Measurements from ENCODE around the gene CARD8. TPM values are rescaled to one million over a fixed set of nuclear protein-coding genes. Genes with fewer than 3 reads are reported as not detected.
"Not testable (repeated sequence)": the region's sequence is repeated elsewhere in the genome, so short reads cannot be mapped to it uniquely, and the experiment has no call there.

Gene CARD8
- total RNA-seq, 2 experiments from 2014 or later = 99.8 to 104 TPM

- H3K4me1 Mint-ChIP-seq (ENCODE audit: low read depth) = peaks cover 44% of the 10 kb centered on the region
- peak; percentile 27 for DNase-seq
- H3K9me3 Mint-ChIP-seq = no peaks in the 10 kb centered on the region
- intact Hi-C loops (cut with micrococcal nuclease) = loop anchor here (5.0 to 10.0 kb wide), 4 partner anchors 104 to 656 kb away; partner anchors contain the start of genes CYTH2, PPP1R15A, SYNGR4 and TMEM143
- no peaks in the 10 kb centered on the region for H3K27me3 Mint-ChIP-seq (ENCODE audit: low read depth)
- CTCF ChIA-PET = interaction anchor here (0.6 to 0.7 kb wide), 2 partner anchors 52 to 54 kb away, joined by 3 to 8 read pairs; no protein-coding TSS in a partner anchor
- H3K27ac Mint-ChIP-seq = peak overlapping the region; percentile 93
- H3K4me3 Mint-ChIP-seq = peak overlapping the region; percentile 72
- peaks cover 3% of the 10 kb centered on the region for H3K36me3 Mint-ChIP-seq (ENCODE audit: low read depth)
Measured at GRCh38 chr19:48258350-48258749, 2.6 kb upstream of the CARD8 start.

- H3K9me3 Mint-ChIP-seq = no peaks in the 10 kb centered on the region
- intact Hi-C loops (cut with micrococcal nuclease) = loop anchor here (2.0 to 10.0 kb wide), 2 partner anchors 78 to 620 kb away; partner anchors contain the start of gene PPP1R15A
- peaks cover 3% of the 10 kb centered on the region for H3K36me3 Mint-ChIP-seq (ENCODE audit: low read depth)
Measured at GRCh38 chr19:48254529-48254970, 1.2 kb downstream of the CARD8 start.

GRCh38 chr19:48253999-48254398, 1.7 kb downstream of the CARD8 start:
- Mint-ChIP-seq H3K4me3 (peak overlapping the region; percentile 77), H3K4me1 (ENCODE audit: low read depth) (peaks cover 67% of the 10 kb centered on the region), H3K9me3 (no peaks in the 10 kb centered on the region), H3K27ac (peak overlapping the region; percentile 91), H3K27me3 (ENCODE audit: low read depth) (no peaks in the 10 kb centered on the region), H3K36me3 (ENCODE audit: low read depth) (peaks cover 5% of the 10 kb centered on the region)
- DNase-seq = no peak
- CTCF ChIA-PET = interaction anchor here (0.7 kb wide), 1 partner anchor 9 kb away, joined by 4 read pairs; no protein-coding TSS in a partner anchor
- intact Hi-C loops (cut with micrococcal nuclease) = loop anchor here (2.0 to 10.0 kb wide), 2 partner anchors 79 to 621 kb away; partner anchors contain the start of gene PPP1R15A

More at GRCh38 chr19:48254529-48254970, 1.2 kb downstream of the CARD8 start:
- no peak for DNase-seq
- peak overlapping the region; percentile 77 for H3K4me3 Mint-ChIP-seq
- H3K27me3 Mint-ChIP-seq (ENCODE audit: low read depth) = no peaks in the 10 kb centered on the region
- peaks cover 68% of the 10 kb centered on the region for H3K4me1 Mint-ChIP-seq (ENCODE audit: low read depth)
- CTCF ChIA-PET = interaction anchor here (1.9 to 2.1 kb wide), 2 partner anchors 10 to 51 kb away, joined by 5 to 6 read pairs; no protein-coding TSS in a partner anchor
- H3K27ac Mint-ChIP-seq = peak overlapping the region; percentile 91

GRCh38 chr19:48252609-48253008, 3.1 kb downstream of the CARD8 start:
- H3K4me1 Mint-ChIP-seq (ENCODE audit: low read depth) = peaks cover 67% of the 10 kb centered on the region
- H3K36me3 Mint-ChIP-seq (ENCODE audit: low read depth) = peaks cover 16% of the 10 kb centered on the region
- no peaks in the 10 kb centered on the region for H3K9me3 Mint-ChIP-seq
- H3K27me3 Mint-ChIP-seq (ENCODE audit: low read depth) = no peaks in the 10 kb centered on the region
- no peak for DNase-seq
- H3K4me3 Mint-ChIP-seq = no peak overlapping the region
- intact Hi-C loops (cut with micrococcal nuclease) = loop anchor here (10.0 kb wide), 1 partner anchor 622 kb away; the partner anchor contains the start of gene PPP1R15A
- H3K27ac Mint-ChIP-seq = peak overlapping the region; percentile 63
- CTCF ChIA-PET = no interaction called here

- Mint-ChIP-seq H3K4me3 (peak overlapping the region; percentile 11), H3K27ac (peak overlapping the region; percentile 44), H3K4me1 (ENCODE audit: low read depth) (peaks cover 72% of the 10 kb centered on the region), H3K27me3 (ENCODE audit: low read depth) (no peaks in the 10 kb centered on the region), H3K9me3 (no peaks in the 10 kb centered on the region), H3K36me3 (ENCODE audit: low read depth) (peaks cover 27% of the 10 kb centered on the region)
- CTCF ChIA-PET = no interaction called here
- DNase-seq = no peak
- intact Hi-C loops (cut with micrococcal nuclease) = loop anchor here (10.0 kb wide), 1 partner anchor 624 kb away; the partner anchor contains the start of gene PPP1R15A
Measured at GRCh38 chr19:48250290-48251025, 5.3 kb downstream of the CARD8 start.

- no peaks in the 10 kb centered on the region for H3K9me3 Mint-ChIP-seq
- H3K27me3 Mint-ChIP-seq (ENCODE audit: low read depth) = no peaks in the 10 kb centered on the region
- DNase-seq = peak; percentile 88
- H3K36me3 Mint-ChIP-seq (ENCODE audit: low read depth) = peaks cover 30% of the 10 kb centered on the region
- H3K4me1 Mint-ChIP-seq (ENCODE audit: low read depth) = peaks cover 74% of the 10 kb centered on the region
- peak overlapping the region; percentile 89 for H3K4me3 Mint-ChIP-seq
- intact Hi-C loops (cut with micrococcal nuclease) = loop anchor here (1.0 to 10.0 kb wide), 3 partner anchors 10 to 625 kb away; partner anchors contain the start of gene PPP1R15A
- CTCF ChIA-PET = interaction anchor here (1.4 kb wide), 1 partner anchor 11 kb away, joined by 4 read pairs; no protein-coding TSS in a partner anchor
- H3K27ac Mint-ChIP-seq = peak overlapping the region; percentile 98
Measured at GRCh38 chr19:48249502-48250014, 6.2 kb downstream of the CARD8 start.

- no peak for DNase-seq
- intact Hi-C loops (cut with micrococcal nuclease) = no loop called here
- Mint-ChIP-seq H3K27ac (peak overlapping the region; percentile 98), H3K27me3 (ENCODE audit: low read depth) (no peaks in the 10 kb centered on the region), H3K9me3 (no peaks in the 10 kb centered on the region), H3K36me3 (ENCODE audit: low read depth) (peaks cover 31% of the 10 kb centered on the region), H3K4me1 (ENCODE audit: low read depth) (peaks cover 70% of the 10 kb centered on the region), H3K4me3 (peak overlapping the region; percentile 89)
- CTCF ChIA-PET = interaction anchor here (1.4 kb wide), 1 partner anchor 12 kb away, joined by 4 read pairs; no protein-coding TSS in a partner anchor
Measured at GRCh38 chr19:48248081-48248833, 7.5 kb downstream of the CARD8 start.

- Mint-ChIP-seq H3K4me3 (no peak overlapping the region), H3K36me3 (ENCODE audit: low read depth) (peaks cover 35% of the 10 kb centered on the region), H3K27me3 (ENCODE audit: low read depth) (no peaks in the 10 kb centered on the region), H3K27ac (peak overlapping the region; percentile 61), H3K4me1 (ENCODE audit: low read depth) (peaks cover 63% of the 10 kb centered on the region), H3K9me3 (no peaks in the 10 kb centered on the region)
- CTCF ChIA-PET = interaction anchor here (0.7 to 1.2 kb wide), 2 partner anchors 12 to 44 kb away, joined by 3 read pairs; no protein-coding TSS in a partner anchor
- intact Hi-C loops (cut with micrococcal nuclease) = no loop called here
- no peak for DNase-seq
Measured at GRCh38 chr19:48247212-48247611, 8.5 kb downstream of the CARD8 start.

GRCh38 chr19:48246101-48246500, 9.6 kb downstream of the CARD8 start:
- intact Hi-C loops (cut with micrococcal nuclease) = no loop called here
- H3K27me3 Mint-ChIP-seq (ENCODE audit: low read depth) = no peaks in the 10 kb centered on the region
- no peak overlapping the region for H3K4me3 Mint-ChIP-seq
- DNase-seq = no peak
- H3K36me3 Mint-ChIP-seq (ENCODE audit: low read depth) = peaks cover 42% of the 10 kb centered on the region
- peak overlapping the region; percentile 61 for H3K27ac Mint-ChIP-seq
- peaks cover 62% of the 10 kb centered on the region for H3K4me1 Mint-ChIP-seq (ENCODE audit: low read depth)
- H3K9me3 Mint-ChIP-seq = no peaks in the 10 kb centered on the region
- CTCF ChIA-PET = interaction anchor here (1.2 to 2.0 kb wide), 3 partner anchors 8 to 15 kb away, joined by 3 to 6 read pairs (median 4); no protein-coding TSS in a partner anchor

GRCh38 chr19:48244281-48244680, 11.4 kb downstream of the CARD8 start:
- intact Hi-C loops (cut with micrococcal nuclease) = loop anchor here (1.0 kb wide), 2 partner anchors 11 to 16 kb away; partner anchors contain the start of gene CARD8
- peak overlapping the region; percentile 92 for H3K27ac Mint-ChIP-seq
- peak; percentile 67 for DNase-seq
- no peaks in the 10 kb centered on the region for H3K9me3 Mint-ChIP-seq
- H3K27me3 Mint-ChIP-seq (ENCODE audit: low read depth) = no peaks in the 10 kb centered on the region
- peaks cover 52% of the 10 kb centered on the region for H3K36me3 Mint-ChIP-seq (ENCODE audit: low read depth)
- peak overlapping the region; percentile 70 for H3K4me3 Mint-ChIP-seq
- peaks cover 52% of the 10 kb centered on the region for H3K4me1 Mint-ChIP-seq (ENCODE audit: low read depth)
- CTCF ChIA-PET = interaction anchor here (0.9 to 2.0 kb wide), 6 partner anchors 10 to 73 kb away, joined by 3 to 6 read pairs (median 4); partner anchors contain the start of gene CARD8

- DNase-seq; H3K9me3 Mint-ChIP-seq; H3K27me3 Mint-ChIP-seq (ENCODE audit: low read depth); CTCF ChIA-PET; H3K4me3 Mint-ChIP-seq; intact Hi-C loops (cut with micrococcal nuclease): not testable (repeated sequence)
- Mint-ChIP-seq H3K36me3 (ENCODE audit: low read depth) (peaks cover 44% of the 10 kb centered on the region), H3K4me1 (ENCODE audit: low read depth) (peaks cover 41% of the 10 kb centered on the region), H3K27ac (peak overlapping the region; percentile 19)
Measured at GRCh38 chr19:48241771-48242170, 13.9 kb downstream of the CARD8 start.
